COLO829 (cell line): ENCODE data around the gene SNRPE.

Experiments used
- DNase-seq: peaks from one replicate; pipeline ENCODE4 v3.0.0; 2012; ENCODE audit warnings: low spot score

The SNRPE gene

DNA sequence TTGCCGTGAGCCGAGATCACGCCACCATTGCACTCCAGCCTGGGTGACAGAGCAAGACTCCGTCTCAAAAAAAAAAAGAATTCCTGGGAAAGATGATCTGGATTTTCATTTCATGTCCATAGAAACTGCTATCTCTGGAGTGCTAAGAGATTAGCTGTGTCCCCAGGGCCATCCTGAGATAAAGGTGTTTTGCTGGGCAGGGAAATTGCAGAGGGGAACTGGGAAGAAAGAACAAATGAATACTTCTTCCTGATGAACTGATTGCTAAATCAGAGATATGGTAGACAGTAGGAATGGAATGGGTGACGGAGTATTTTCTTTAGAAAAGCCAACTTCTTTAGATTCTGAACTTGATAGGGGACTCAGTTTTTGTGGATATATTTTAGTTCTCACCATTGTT, 19.2 kb downstream of the SNRPE start:
- no peak for DNase-seq

DNA sequence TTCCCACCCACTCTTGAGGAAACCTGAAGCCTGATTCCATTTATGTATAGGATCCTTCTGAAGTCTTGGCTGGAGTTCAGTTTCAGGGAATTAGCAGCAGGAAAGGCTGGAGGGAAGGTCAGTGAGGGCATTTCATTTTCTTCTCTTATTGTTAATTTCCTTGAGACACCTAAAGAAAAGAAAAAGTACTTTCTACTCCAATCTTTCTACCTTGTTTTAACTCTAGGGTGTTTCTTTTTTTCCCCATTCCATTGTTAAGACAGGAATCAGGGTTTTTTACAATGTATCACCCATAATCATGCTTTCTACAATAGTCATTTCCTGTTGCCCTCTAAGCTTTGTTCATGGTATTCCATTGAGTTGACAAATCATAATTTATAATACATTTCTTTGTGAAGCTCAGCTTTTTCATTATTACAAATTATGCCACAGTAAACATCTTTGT, 27.4 kb downstream of the SNRPE start:
- DNase-seq, result no peak

DNA sequence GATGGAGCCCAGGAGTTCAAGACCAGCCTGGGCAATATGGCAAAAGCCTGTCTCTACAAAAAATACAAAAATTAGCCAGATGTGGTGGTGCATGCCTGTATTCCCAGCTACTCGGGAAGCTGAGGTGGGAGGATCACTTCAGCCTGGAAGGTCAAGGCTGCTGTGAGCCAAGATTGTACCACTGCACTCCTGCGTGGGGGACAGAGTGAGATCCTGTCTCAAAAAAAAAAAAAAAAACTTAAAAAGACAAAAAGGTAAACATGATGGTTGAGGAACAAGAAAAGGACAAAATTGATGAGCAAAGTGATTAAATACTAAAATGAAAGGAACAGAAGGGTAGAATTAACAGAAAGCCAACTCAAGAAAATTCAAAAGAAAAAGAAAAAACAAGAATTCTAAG, 30.6 kb downstream of the SNRPE start:
- no peak for DNase-seq

DNA sequence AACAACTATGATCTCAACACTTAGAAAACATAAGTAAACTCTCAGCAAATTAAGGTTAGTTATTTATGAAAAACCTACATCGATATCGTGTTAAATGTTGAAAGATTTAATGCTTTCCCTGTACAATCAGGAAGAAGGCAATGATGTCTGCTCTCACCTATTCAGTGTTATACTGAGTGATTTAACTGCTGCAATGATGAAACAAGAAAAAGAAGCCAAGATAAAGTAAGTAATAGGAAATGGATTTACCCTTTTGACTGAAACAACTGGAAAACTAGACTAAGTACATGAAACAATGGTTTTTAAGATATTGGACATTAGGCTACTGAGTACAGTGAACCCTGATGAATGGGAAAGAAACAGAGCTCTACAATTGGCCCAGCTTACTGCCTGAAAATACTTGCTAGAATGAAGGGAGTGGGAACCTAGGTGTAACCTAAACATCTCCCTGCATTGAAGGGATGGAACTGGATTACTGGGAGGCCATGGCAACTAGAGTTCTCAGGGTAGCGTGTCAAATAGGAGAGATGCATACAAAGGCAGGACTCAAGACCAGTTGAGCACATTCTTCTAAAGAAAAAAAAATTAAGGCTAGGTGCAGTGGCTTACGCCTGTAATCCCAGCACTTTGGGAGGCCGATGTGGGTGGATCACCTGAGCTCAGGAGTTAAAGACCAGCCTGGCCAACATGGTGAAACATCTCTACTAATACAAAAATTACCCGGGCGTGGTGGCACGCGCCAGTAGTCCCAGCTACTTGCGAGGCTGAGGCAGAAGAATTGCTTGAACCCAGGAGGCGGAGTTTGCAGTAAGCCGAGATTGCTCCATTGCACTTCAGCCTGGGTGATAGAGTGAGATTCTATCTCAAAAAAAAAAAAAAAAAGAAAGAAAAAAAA, 37.3 kb downstream of the SNRPE start:
- no peak for DNase-seq

DNA sequence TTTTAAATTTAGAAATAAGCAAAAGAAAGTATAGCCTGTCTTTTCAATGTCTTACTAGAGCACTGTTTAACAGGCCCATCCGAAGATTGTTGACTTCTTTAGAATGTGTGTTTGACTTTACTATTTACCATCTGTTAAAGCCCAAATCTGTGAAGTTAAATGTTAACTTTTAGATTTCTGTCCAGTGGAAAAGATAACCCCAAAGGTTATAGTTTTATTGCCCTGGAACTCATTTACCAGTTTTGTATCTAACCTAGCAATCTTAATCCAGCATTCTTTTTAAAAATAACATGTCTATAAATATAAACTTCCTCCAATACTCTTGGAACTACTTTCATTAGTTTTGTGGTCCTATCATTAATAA, 37.9 kb downstream of the SNRPE start:
- no peak for DNase-seq

DNA sequence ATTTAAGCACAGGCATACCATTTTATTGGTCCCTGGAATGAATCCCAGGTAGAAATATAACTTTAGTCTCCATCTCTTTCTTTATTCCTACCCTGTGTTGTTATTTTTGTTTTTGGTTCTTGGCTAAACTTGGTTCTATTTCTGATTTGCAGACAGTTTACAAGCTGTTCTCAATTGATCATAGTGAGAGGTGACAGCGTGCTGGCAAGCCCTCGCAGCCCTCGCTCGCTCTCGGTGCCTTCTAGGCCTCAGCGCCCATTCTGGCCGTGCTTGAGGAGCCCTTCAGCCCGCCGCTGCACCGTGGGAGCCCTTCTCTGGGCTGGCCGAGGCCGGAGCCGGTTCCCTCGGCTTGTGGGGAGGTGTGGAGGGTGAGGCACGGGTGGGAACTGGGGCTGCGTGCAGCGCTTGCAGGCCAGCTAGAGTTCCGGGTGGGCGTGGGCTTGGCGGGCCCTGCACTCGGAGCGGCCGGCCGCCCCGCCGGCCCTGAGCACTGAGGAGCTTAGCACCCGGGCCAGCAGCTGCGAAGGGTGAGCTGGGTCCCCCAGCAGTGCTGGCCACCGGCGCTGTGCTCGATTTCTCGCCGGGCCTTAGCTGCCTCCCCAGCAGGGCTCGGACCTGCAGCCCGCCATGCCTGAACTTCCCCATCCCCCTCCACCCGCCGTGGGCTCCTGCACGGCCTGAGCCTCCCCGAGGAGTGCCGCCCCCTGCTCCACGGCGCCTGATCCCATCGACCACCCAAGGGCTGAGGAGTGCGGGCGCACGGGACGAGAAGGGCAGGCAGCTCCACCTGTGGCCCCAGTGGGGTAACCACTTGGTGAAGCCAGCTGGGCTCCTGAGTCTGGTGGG, 38.7 kb downstream of the SNRPE start:
- DNase-seq, result no peak

DNA sequence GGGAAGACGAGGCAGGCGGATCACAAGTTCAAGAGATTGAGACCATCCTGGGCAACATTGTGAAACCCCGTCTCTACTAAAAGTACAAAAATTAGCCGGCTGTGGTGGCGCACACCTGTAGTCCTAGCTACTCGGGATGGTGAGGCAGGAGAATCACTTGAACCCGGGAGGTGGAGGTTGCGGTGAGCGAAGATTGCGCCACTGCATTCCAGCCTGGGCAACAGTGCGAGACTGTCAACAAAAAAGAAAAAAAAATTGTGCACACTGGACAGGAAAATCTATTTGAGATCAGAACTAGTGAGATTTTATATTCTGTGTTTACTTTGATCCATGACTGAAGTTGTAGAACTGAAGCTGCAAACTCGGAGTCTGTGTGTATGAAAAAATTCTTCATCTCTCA, 40.2 kb downstream of the SNRPE start:
- DNase-seq, result no peak

DNA sequence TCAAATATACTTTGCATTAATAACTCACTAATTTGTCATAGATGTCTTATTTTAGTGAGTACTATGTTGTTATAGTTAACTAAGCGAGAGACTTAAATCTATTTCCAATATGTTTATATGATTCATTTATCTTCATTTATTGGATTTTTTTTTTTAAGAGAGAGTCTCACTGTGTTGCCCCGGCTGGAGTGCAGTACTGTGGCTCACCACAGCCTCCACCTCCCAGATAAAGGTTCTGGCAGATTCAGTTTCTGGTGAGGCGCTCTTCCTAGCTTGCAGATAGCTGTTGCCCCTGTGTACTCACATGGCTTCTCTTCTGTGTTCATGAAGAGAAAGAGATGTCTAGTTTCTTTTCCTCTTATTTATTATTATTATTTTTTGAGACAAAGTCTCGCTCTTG, 43.9 kb downstream of the SNRPE start:
- DNase-seq, result no peak

DNA sequence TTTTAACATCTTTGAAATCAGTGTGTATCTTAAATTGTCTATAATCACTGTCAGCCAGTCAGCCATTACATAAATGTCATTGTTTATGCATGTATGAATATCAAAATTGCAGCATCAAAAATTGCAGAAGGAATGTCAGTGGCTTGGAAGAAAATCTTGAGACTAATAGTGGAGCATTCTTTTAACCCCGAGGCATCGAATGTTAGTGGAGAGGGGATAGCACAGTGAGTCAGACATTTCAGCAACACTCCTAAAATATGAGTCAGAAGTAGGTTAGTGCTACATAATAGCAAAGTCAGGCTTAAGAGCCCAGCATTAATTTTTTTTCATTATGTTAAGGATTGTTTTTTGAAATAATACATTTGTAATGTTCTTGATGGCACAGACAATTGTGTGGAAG, 45.5 kb downstream of the SNRPE start:
- peak; percentile 96 for DNase-seq

DNA sequence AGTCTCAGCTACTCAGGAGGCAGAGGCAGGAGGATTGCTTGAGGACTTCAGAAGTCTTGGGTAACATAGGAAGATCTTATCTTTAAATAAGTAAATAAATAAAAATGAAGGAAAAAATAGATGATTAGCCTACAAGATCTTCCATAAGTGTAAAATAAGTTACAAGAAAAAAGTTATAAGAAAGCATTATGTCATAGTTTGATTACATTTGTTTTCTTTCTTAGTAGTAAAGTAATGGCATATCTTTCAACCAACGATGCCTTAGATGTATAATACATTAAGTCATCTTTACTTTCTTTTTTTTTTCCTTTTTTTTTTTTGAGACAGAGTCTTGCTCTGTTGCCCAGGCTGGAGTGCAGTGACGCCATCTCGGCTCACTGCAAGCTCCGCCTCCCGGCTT, 46.5 kb downstream of the SNRPE start:
- DNase-seq, result no peak

DNA sequence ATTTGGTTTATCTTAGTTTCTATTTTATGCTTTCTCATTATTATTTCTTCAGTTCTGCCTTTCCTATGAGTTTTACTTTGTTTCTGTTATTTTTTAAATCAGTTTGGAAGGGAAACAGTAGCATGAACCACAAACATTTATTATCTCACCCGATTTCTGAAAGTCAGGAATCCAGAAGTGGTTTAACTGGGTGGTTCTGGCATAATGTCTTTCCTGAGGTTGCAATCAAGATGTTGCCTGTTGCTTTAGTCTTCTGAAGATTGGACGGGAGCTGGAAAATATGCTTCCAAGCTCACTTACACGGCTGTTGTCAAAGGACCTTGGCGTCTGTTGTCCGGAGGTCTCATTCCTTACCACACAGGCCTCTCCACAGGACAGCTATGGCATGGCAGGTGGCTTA, 50.4 kb downstream of the SNRPE start:
- no peak for DNase-seq

DNA sequence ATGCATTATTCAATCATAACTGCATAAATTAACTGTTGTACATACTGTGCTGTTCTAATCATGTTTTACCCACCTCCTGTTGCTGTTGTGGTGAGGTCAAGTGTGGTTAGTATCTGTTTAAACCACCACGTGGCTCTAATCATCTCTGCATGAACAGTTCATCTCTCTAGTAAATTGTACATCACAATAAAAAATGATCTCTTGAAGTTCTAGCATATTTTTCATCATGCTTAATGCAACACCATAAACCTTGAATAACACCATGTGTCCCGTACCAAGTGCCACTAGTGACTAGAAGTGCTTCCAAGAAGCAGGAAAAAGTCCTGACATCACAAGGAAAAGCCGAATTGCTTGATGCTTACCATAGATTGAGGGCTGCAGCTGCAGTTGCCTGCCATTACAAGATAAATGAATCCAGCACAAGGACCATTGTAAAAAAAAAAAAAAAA, 51.7 kb downstream of the SNRPE start:
- DNase-seq, result no peak

DNA sequence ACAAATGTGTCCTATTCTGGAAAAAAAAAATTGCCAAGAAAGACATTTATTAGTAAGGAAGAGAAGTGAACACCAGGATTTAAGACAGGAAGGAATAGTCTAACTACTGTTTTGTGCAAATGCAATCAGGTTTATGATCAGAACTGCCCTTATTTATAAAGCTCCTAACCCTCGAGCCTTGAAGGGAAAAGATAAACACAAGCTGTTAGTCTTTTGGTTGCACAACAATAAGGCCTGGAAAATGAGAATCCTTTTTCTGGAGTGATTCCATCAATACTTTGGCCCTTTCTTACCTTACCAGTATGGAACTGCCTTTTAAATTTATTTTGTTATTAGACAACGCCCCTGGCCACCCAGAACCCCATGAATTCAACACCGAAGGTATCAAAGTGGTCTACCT, 52.9 kb downstream of the SNRPE start:
- DNase-seq, result no peak

DNA sequence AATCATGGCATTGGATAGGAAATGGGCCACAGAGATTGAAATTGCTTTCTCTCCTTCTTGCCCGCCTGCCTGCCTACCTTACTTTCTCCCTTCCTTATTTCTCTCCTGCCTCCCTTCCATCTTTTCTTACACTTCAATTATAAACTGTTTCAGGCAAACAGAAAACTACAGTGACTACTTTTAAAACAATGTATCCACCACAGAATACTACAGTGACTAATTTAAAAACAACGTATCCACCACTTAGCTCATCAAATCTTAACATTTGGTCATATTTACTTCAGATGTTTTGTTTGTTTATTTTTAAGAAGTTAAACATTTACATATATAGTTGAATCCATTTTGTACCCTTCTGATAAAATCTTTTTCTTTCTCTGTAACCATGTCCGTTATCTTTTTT, 54.4 kb downstream of the SNRPE start:
- no peak for DNase-seq

DNA sequence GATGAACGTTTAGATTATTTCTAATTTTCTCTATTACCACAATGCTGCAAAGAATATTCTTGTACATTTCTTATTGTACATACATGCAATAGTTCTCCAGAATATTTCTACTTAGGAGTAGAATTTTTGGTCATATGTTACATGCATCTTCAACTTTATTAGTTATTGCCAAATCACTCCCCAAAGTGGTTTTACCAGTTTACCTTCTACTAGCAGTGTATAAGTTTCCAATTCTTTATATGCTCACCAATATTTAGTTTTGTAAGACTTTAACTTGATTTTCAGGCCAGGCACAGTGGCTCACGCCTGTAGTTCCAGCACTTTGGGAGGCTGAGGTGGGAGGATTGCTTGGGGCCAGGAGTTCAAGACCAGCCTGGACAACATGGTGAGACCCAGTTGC, 55.4 kb downstream of the SNRPE start:
- DNase-seq, result no peak
